Measurements from ENCODE around the gene REG1B.

REG1B gene

GRCh38 chr2:79041032-79041448 is 46.8 kb downstream of the REG1B start:
- H3K27me3 Mint-ChIP-seq = no peaks in the 10 kb centered on the region
- no peak overlapping the region for H3K4me3 Mint-ChIP-seq
- H3K36me3 Mint-ChIP-seq = no peaks in the 10 kb centered on the region
- no peak overlapping the region for H3K27ac Mint-ChIP-seq
- ATAC-seq (replicated peaks) (peak; percentile 67 to 71), DNase-seq (no peak)
- peaks cover 4 to 5% of the 10 kb centered on the region in 2 donors for H3K4me1 Mint-ChIP-seq
- H3K9me3 Mint-ChIP-seq = no peaks in the 10 kb centered on the region

- peaks cover 4 to 5% of the 10 kb centered on the region in 2 donors for H3K4me1 Mint-ChIP-seq
- H3K36me3 Mint-ChIP-seq = no peaks in the 10 kb centered on the region
- no peak overlapping the region for H3K27ac Mint-ChIP-seq
- DNase-seq (no peak), ATAC-seq (replicated peaks) (no peak)
- no peaks in the 10 kb centered on the region for H3K9me3 Mint-ChIP-seq
- H3K27me3 Mint-ChIP-seq = no peaks in the 10 kb centered on the region
- H3K4me3 Mint-ChIP-seq = no peak overlapping the region
Observed at GRCh38 chr2:79039944-79040343, 47.8 kb downstream of the REG1B start.

Measured in stimulated activated naive B cell treated with anti-CD40 and anti-IgM and Interleukin-4, amounts not matched to agents 10 μg/mL and 1 μg/mL and 100 μg/mL, for 72 hours (primary cell).